Hematopoietic multipotent progenitor cell treated with erythropoietin and hydrocortisone succinate and interleukin-3 and kit ligand, for 17 days (in vitro differentiated cells): ENCODE results near the gene BHMT2.

ENCODE experiments used
- DNase-seq: peaks from one replicate; pipeline ENCODE4 v3.0.0-alpha.2; 2015; ENCODE audit warnings: low spot score

BHMT2 gene

GRCh38 chr5:79122973-79123372 lies 53.4 kb downstream of the BHMT2 start:
- DNase-seq, result no peak

GRCh38 chr5:79124607-79125006 lies 55.0 kb downstream of the BHMT2 start:
- DNase-seq, result no peak

- DNase-seq, result no peak
Observed at GRCh38 chr5:79130781-79131180, 61.2 kb downstream of the BHMT2 start.

DNA sequence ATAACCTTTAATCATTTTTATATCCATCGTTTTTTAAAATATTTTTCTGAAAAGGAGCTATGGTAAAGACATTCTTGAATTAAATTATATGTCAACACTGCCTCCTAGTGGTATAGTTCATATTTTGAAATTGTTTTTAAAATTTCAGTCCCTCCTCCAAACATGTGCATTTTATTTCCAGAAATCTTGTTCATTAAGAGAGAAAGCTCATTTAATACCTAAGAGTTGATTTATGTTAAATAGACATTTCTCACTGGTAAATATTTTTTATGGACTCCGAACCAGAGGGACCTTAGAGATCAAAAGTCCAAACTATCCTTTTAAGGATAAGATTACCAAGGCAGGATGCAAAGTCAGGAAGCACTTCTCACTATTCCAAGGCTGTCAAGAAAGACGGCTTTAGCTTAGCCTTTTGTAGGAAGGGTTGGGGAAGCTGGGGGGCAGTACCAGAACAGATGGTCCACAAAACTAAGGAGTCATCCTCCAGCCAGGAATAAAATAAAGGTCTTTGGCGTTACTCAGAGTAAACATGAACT lies 63.6 kb downstream of the BHMT2 start:
- DNase-seq, result peak; percentile 52

DNA sequence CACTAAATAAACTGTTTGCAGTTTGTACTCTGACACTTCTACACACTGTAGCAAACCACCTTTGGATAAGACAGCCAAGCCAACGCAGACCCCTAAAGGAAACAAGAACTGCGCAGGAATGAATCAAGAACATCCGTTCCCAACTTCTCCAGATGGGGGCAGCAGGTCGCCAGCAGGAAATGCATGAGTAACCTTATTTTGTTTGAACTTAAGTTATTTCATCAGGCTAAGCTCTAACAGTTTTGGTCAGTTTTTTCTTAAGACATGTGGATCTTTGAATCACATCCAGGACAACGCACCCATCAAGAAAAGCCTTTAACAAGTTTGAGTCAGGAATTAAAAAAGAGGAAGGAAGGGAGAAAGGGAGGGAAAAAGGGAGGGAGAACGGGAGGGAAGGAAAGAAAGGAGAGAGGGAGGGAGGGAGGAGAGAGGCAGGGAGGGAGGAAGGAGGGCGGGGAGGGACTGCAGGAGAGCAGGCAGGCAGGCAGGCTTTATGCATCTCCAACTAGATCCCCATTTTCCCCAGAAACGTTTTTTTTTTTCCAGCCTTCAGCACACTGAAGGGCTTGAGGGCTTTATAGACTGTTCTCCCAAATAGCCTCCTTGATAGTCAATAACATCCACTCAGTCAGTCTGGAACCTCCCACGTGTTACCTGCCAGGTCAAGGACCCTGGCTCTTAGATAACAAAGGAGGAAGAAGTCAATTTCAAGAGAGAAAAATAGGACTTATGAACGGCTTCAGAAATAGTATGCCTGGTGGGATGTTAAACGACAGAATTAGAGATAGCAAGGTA lies 64.3 kb downstream of the BHMT2 start:
- DNase-seq, result peak; percentile 65

- no peak for DNase-seq
Observed at GRCh38 chr5:79135790-79136553, 66.4 kb downstream of the BHMT2 start.

DNA sequence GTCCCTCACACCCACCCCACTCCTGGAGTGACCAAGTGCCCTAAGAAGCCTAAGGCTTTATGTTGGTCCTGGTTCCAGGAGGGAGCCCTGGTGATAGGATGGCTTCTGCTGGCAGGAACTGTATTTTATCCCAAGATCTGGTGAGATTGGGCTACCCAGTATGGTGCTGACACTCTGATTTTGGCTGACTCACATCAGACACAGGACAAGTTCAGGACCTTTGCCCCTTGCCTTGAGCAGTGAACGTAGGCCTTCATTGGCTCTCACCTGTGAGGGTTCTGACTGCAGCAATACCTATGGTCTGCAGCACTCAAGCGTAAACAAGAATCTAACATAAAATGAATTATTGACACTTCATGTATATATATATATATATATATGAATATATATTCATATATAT lies 67.1 kb downstream of the BHMT2 start:
- no peak for DNase-seq
